GM19351 (cell line): ENCODE measurements around the gene DAGLA.
A peak's percentile ranks its signal among the peaks of the same experiment; 100 is the strongest.
"Not testable (repeated sequence)": the region's sequence is repeated elsewhere in the genome, so short reads cannot be mapped to it uniquely, and the experiment has no call there.

ENCODE experiments used
- ATAC-seq: cut with Tn5 transposase; IDR thresholded peaks from one replicate; pipeline ENCODE4 v1.9.1; 2021; ENCODE audit warnings: mild to moderate bottlenecking, moderate library complexity; ENCODE audit not compliant: unreplicated experiment

Gene DAGLA, protein sequence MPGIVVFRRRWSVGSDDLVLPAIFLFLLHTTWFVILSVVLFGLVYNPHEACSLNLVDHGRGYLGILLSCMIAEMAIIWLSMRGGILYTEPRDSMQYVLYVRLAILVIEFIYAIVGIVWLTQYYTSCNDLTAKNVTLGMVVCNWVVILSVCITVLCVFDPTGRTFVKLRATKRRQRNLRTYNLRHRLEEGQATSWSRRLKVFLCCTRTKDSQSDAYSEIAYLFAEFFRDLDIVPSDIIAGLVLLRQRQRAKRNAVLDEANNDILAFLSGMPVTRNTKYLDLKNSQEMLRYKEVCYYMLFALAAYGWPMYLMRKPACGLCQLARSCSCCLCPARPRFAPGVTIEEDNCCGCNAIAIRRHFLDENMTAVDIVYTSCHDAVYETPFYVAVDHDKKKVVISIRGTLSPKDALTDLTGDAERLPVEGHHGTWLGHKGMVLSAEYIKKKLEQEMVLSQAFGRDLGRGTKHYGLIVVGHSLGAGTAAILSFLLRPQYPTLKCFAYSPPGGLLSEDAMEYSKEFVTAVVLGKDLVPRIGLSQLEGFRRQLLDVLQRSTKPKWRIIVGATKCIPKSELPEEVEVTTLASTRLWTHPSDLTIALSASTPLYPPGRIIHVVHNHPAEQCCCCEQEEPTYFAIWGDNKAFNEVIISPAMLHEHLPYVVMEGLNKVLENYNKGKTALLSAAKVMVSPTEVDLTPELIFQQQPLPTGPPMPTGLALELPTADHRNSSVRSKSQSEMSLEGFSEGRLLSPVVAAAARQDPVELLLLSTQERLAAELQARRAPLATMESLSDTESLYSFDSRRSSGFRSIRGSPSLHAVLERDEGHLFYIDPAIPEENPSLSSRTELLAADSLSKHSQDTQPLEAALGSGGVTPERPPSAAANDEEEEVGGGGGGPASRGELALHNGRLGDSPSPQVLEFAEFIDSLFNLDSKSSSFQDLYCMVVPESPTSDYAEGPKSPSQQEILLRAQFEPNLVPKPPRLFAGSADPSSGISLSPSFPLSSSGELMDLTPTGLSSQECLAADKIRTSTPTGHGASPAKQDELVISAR

DNA sequence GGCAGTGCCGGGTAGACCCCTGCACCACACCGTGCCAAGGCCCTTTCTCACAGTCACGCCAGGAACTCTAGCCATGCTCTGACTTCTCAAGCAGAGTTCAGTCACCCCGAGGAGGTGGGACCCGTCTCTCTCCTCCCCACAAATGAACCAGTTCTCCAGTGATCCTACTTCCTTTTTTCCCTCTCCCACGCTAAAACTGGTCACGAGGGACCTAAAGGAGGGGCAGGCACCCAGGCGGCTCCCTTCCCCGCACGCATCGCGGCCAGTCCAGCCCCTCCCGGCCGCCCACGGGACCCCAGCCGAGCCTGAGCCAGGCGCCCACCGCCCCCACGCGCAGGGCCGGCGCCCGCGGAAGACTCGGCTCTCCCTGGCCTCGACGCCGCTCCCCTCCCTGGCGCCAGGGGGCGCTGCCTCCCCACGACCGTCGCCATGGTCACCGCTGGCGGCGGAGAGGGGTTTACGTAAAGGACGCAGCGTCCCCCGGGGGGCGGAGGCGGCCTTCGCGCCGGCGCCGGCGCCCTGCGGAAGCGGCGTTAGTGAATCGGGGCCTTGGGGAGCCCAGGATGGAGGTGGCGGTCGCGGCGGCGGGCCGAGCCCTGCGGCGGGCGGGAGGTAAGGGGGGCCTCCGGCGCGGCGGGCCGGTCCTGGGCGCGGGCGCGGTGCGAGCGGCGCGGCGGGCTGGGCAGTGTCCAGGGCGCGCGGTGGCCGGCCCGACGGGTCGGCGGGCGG, at the start of gene DAGLA:
Gene DAGLA (plus strand): TSS at position 499 of the 729 bp plus-strand sequence. CDS start 39,765 bp downstream, outside the sequence.
- peak; percentile 53 for ATAC-seq

DNA sequence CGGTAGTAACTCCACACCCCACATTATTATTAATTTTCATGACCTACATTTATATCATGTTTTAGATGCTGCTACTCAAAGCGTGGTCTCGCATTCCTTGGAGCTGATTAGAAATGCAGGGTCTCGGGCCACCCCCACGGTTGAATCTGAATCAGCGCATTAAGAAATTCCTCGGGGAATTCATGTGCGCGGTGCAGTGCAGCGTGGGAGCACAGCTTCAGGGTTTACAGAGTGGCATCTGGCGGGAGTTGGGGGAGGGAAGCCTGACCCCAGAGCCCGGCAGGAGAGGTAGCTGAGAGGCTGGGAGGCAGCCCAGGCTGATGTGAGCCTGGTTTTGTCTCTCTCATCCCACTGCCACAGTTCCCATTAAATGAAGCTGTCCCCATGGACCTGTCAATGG, 48.1 kb upstream of the DAGLA start:
- ATAC-seq = no peak

DNA sequence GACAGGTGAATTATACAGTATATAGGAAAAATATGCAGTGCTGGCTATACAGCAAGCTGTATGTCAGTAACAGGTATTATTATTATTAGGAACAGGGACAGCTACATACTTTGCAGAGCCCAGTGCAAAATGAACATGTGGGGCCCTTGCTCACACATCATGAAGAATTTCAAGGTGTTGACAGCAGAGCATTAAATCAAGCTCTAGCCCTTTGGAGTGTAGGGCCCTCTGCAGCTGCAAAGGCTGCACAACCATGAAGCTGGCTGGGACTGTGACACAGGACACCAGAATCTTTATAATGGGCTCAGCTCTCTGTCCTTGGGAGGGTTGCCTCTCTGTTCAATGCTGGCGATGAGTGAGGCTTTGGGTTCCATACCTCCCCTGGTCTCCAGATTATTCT, 44.9 kb upstream of the DAGLA start:
- no peak for ATAC-seq

DNA sequence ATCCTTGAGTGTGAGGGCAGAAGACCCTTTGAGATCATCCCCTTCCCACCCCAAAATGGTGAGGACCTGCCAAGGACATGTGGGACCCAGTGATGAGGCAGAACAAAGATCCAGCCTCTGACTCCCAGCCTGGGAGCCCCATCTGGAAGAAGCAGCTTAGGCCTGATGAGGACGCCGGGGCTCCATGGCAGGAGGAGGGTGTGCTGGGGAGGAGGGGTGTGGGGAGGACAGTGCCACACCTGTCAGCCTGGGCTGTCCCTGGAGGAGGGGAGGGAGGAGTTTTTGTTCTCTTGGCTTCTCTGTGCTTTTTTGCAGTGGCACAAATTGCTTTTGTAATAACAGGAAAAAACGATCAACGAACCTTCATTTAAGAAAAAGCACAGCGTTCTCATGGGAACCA, 44.4 kb upstream of the DAGLA start:
- no peak for ATAC-seq

DNA sequence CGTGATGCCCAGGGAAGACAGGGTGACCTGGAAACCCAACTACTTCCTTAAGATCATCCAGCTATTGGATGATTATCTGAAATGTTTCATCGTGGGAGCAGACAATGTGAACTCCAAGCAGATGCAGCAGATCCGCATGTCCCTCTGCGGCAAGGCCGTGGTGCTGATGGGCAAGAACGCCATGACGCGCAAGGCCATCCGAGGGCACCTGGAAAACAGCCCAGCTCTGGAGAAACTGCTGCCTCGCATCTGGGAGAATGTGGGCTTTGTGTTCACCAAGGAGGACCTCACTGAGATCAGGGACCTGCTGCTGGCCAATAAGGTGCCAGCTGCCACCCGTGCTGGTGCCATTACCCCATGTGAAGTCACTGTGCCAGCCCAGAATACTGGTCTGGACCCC, 43.5 kb upstream of the DAGLA start:
- ATAC-seq = no peak

DNA sequence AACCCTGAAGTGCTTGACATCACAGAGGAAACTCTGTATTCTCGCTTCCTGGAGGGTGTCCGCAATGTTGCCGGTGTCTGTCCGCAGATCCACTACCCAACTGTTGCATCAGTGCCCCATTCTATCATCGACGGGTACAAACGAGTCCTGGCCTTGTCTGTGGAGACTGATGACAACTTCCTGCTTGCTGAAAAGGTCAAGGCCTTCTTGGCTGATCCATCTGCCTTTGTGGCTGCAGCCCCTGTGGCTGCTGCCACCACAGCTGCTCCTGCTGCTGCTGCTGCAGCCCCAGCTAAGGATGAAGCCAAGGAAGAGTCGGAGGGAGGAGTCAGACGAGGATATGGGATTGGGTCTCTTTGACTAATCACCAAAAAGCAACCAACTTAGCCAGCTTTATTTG, 42.9 kb upstream of the DAGLA start:
- no peak for ATAC-seq

DNA sequence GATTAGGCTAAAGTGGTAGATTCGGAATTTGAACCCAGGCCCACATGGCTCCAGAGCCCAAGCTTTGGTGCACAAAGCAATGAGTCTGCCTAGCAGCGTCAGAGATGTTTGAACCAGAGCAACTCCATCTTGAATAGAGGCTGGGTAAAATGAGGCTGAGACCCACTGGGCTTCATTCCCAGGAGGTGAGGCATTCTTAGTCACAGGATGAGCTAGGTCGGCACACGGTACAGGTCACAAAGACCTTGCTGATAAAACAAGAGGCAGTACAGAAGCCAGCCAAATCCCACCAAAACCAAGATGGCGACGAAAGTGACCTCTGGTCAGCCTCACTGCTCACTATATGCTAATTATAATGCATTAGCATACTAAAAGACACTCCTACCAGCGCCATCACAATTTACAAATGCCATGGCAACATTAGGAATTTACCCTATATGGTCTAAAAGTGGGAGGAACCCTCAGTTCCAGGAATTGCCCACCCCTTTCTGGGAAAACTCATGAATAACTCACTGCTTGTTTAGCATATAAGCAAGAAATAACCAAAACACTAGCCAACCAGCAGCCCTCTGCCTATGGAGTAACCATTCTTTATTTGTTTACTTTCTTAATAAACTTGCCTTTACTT, 40.3 kb upstream of the DAGLA start:
- no peak for ATAC-seq

DNA sequence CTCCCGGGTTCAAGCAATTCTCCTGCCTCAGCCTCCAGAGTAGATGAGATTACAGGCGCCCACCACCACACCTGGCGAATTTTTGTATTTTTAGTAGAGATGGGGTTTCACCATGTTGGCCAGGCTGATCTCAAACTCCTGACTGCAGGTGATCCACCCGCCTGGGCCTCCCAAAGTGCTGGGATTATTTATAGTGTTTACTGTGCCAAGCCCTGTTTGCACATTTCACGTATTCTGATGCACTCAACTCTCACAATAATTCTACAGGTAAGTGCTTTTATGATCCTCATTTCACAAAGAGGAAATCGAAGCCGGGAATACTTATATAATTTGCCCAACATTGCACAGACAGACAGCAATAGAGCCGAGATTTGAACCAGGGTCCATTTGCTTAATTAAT, 38.0 kb upstream of the DAGLA start:
- no peak for ATAC-seq

DNA sequence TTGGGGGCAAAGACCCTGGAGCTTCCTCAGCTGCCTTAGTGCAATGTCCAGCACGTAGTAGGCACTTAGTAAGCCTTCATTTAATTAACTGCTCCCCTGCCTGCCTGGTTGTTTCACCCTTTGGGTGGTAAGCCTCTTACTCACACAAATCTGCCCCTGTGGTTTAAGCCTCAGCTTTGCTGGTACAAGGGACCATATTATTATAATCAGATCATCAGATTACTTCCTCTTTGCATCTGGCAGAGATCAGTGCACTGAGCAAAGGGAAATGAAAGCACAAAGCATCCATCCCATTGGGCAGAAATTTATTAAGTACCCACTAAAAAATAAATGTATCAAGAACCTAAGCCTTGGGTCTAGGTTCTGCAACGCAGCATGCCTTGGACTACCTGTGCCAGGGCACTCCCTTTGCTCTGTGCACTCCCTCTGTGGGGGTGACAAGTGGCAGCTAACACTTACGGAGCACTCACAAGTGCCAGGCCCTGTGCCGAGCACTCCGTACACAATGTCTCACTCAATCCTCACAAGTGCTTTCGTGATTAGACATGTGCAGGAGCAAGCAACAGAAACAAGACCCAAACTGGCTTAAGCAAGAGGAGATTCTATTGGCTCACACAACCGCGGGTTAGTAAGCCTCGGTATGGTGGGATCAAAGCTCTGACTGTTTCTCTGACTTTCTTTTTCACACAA, 34.9 kb upstream of the DAGLA start:
- ATAC-seq = no peak

DNA sequence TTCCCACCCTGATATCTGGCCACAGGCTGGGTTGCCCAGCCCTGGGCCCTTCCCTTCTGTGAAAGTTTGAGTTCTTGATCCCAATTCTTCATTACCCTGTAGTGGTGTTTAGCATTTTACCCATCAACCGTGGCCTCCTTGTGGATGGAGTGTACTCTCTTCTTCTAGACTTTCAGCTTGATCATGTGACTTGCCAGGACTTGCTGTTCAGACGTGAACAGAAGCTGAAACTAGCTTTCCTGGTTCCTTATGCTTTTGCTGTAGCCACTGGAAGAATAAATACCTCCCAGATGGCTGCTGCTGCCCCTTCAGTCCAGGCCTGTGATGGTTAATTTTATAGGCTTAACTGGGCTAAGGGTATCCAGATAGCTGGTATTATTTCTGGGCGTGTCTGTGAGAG, 32.7 kb upstream of the DAGLA start:
- ATAC-seq = no peak

DNA sequence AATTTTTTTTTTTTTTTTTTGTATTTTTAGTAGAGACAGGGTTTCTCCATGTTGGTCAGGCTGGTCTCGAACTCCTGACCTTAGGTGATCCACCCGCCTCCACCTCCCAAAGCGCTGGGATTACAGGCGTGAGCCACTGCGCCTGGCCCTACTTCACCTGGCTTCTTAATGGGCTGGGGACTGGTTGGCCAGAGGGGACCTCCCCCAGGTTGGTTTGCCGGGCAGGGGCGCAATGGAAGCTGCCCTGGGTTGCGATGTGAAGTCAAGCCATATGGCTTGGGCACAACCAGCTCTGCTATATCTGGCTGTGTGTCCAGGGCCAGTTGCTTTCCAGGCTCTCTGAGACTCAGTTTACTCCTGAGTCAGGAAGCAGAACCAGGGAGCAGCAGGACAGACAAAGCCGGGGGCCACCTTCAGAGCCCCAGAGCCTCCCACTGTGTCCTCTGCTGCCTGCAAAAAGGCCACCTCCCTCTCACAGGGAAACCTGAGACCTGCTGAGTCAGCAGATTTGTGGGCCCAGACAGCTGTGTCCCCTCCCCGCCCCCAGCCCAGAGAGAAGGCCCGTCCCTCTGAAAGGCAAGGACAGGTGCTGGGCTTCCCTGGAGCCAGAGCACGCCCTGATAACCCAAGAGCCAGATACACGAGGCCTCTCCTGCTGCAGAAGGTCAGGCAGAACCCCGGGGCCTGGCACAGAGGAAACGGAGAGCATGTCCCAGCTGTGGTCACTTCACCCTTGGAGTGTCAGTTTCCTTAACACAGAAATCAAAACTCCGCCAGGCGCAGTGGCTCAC, 29.2 kb upstream of the DAGLA start:
- ATAC-seq = no peak

DNA sequence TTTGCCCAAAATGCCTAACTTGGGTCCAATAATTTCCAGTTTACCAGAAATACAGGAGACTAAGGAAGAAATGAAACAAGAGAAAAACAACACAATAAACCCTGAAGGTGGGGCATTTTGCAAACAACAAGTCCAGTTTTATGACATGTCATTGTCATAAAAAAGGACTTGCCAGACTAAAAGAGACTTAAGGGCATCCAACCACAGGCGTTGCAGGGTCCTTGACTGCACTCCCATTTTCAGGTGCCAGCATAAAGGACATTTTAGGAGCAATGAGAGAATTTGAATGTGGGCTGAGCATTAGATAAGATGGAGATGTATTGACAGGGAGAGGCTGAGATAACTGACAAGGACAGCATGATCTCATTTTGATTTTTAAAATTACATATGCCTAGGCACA, 28.1 kb upstream of the DAGLA start:
- no peak for ATAC-seq

DNA sequence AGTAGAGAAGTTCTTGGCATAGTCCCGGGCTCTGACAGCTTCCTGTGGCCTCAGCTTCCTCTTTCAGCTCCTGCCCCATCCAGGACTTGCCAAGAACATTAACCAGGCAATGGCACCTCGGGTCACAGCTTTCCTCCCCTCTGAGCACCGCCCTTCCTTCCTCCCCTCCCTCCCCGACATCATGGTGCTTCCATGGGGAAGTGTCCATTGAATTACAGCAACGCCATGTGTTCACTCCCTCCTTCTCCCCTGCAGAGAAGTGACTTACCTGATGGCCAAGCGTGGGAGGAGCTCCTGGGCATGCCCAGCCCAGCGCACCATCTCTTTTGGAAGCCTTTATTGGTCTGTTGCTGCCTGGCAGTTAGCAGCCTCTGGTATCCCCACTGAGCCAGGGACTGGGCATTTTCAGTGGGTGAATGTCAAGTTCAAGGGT, 25.8 kb upstream of the DAGLA start:
- ATAC-seq = no peak

DNA sequence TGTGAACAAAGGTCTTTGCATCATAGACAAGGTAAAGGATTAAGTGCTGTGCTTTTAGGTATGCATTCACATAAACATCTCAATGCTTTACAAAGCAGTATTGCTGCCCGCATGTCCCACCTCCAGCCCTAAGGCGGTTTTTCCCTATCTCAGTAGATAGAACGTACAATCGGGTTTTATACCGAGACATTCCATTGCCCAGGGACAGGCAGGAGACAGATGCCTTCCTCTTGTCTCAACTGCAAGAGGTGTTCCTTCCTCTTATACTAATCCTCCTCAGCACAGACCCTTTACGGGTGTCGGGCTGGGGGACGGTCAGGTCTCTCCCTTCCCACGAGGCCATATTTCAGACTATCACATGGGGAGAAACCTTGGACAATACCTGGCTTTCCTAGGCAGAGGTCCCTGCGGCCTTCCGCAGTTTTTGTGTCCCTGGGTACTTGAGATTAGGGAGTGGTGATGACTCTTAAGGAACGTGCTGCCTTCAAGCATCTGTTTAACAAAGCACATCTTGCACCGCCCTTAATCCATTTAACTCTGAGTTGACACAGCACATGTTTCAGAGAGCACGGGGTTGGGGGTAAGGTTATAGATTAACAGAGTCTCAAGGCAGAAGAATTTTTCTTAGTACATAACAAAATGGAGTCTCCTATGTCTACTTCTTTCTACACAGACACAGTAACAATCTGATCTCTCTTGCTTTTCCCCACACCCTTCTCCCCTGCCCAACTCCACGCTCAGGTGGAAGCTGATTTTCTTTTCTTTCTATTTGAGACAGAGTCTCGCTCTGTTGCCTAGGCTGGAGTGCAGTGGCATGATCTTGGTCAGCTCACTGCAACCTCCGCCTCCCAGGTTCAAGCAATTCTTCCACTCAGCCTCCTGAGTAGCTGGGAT, 24.7 kb upstream of the DAGLA start:
- ATAC-seq = not testable (repeated sequence)

DNA sequence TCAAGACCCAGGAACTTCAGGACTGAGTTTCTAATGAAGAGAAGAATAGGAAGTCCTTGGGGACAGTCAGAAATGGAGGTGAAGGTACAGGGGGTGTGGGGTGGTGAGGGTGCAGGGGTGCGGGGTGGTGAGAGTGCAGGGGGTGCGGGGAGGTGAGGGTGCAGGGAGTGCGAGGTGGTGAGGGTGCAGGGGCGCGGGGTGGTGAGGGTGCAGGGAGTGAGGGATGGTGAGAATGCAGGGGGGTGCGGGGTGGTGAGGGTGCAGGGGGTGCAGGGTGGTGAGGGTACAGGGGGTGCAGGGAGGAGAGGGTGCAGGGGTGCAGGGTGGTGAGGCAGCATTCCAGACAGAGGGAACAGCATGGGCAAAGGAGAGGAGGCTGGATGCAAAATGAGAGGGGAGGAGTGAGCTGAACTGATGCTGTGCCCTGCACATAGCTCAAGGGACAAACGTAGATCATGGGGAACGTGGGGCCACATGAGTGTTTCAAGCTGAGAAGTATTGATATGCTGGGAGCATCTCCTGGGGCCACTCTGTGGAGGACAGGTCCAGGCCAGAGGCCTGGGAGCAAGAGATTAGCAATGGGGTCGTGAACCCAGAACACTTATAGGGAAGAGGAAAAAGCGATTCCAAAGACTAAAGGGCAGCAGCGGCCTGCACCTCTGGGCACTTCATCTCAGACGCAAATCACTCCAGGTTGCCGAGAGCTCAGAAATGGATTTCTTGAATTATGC, 23.7 kb upstream of the DAGLA start:
- no peak for ATAC-seq

DNA sequence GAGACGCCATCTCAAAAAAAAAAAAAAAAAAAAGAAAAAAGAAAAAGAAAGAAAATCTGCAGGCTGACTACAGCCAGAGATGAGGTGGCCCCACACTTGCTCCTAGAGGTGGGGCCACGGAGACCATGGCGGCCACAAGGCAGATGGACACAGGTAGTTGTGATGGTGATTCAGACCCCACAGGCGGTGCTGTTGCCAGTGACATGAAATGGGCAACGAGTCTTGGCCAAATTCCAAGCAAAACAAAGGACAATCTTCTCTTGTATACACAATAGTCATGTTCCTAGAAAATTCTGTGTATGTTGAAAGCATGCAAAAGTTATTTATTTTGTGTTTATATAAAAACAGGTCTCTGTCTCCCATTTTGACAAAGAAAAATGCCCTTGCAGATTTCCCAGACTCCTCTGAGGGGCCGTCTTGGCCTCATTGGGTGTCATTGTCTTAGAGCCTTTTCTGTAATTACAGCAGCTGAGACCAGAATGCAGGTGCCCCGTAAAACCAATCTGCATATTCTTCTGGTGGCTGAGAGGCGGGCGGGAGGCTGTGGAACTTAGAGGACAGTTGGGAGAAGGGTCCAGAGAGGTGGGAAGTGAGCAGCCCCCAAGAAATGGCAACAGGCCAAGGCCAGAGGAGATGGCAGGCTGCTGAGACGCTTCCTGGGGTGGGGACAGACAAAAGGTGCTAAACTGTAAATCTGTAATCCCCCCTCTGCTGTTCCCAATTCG, 22.5 kb upstream of the DAGLA start:
- no peak for ATAC-seq
